ENCODE data around the gene SORCS2. TPM values are rescaled to one million over a fixed set of nuclear protein-coding genes. Genes with fewer than 3 reads are reported as not detected.

Gene SORCS2
- total and polyA plus RNA-seq, 2 of the 4 experiments (the other 2 are of a cell fraction): 0.36 to 0.62 TPM

DNA sequence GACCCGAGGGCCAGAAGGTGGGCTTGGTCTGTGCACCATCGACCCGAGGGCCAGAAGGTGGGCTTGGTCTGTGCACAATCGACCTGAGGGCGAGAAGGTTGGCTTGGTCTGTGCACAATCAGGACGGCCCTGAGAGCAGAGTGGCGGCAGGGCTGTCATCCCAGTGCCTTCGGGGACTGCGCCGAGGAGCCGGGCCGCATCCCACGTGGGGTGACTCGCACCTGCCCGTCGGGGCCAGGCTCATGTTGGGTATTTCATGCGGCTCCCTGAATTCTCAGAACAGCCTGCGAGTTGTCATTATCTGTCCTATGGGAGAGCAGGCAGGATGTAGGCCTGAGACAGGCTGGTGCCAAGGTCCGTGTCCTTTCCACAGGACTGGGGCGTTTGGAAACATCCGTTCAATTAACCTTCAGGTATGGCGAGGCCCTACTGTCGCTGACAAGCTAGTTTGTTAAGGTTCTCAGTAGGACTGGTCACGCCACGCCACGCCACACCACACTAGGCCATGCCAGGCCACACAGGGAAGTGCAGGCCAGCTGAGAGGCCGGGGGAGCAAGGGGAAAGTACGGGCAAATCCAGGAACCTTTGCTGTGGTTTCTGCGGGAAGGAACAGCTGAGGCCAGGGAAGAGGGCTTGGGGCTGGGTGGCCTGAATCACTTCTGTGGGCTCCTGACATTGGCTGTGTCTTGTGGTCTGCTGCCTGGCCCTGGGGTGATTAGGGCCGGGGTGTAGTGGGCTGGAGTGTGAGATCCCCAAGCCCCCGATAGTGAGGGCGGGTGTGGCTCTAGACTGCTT is 564.4 kb downstream of the SORCS2 start:
- H3K9me1 ChIP-seq (ENCODE audit: insufficient read depth, low read length): peaks cover 3% of the 10 kb centered on the region; the same call in 1 of the 2 replicates
- H3K4me1 ChIP-seq (ENCODE audit: control insufficient read depth, insufficient read depth, low read length): no peaks in the 10 kb centered on the region
- H3K4me2 ChIP-seq (ENCODE audit: low read depth, low read length): no peak overlapping the region
- peaks cover 15 to 26% of the 10 kb centered on the region in 2 experiments; a peak in 2 of 4 replicates for H3K79me1 ChIP-seq (ENCODE audit: low read depth in 1 of 2, low read length in 2 of 2)
- no peak overlapping the region for H2BK15ac ChIP-seq (ENCODE audit: low read depth, low read length)
- no peaks in the 10 kb centered on the region for H3K27me3 ChIP-seq (ENCODE audit: control insufficient read depth, insufficient read depth, low read length)
- no peak overlapping the region for H2BK5ac ChIP-seq (ENCODE audit: low read depth, low read length, poor library complexity, severe bottlenecking)
- no peak overlapping the region for H3K23ac ChIP-seq (ENCODE audit: low read depth, low read length)
- ATAC-seq (ENCODE audit: low read depth) (no peak), DNase-seq (no peak)
- no peak overlapping the region for H4K5ac ChIP-seq (ENCODE audit: low read depth, low read length)
- WGBS, 2 experiments (ENCODE audit: extremely low coverage in 2 of 2, insufficient read length in 1 of 2): 93% methylated on average over 24 of the region's 32 CpGs; no CpG with 5 or more reads in 1 of the 2 experiments
- dilution Hi-C loops (cut with HindIII; ENCODE audit: low sequenced_read_pairs, unreplicated experiment) (no loop called here), in situ Hi-C loops (cut with MboI; ENCODE audit: low sequenced_read_pairs) (no loop called here), intact Hi-C loops (cut with micrococcal nuclease) (no loop called here)
- no peaks in the 10 kb centered on the region for H3K9me3 ChIP-seq (ENCODE audit: control insufficient read depth, insufficient read depth, low read length)
- H3K27ac ChIP-seq (ENCODE audit: insufficient read depth, low read length): no peak overlapping the region
- H3K36me3 ChIP-seq (ENCODE audit: control insufficient read depth, insufficient read depth, low read length): peaks cover 44% of the 10 kb centered on the region
- H2AFZ ChIP-seq (replicated peaks; ENCODE audit: low read length, poor library complexity): no peak overlapping the region
- H3K14ac ChIP-seq (replicated peaks; ENCODE audit: low read depth, low read length): no peak overlapping the region
- no peak overlapping the region for H2AK5ac ChIP-seq (ENCODE audit: low read depth, low read length)
- H2BK120ac ChIP-seq (ENCODE audit: low read depth, low read length): no peak overlapping the region
- no peak overlapping the region for H3K4ac ChIP-seq (ENCODE audit: low read depth, low read length)
- H4K8ac ChIP-seq (ENCODE audit: low read depth in 2 of 2, low read length in 2 of 2): no peak overlapping the region
- no peak overlapping the region for H3K4me3 ChIP-seq (ENCODE audit: insufficient read depth, low read depth, low read length)
- no peak overlapping the region for H2BK20ac ChIP-seq (ENCODE audit: low read depth, low read length)
- no peak overlapping the region for H4K91ac ChIP-seq (ENCODE audit: insufficient read depth, low read depth, low read length)
- BruUV-seq (replicated peaks): no TSS peak
- ChIA-PET CTCF (no interaction called here), POLR2A (ENCODE audit: unreplicated experiment) (no interaction called here)
- H3K56ac ChIP-seq (ENCODE audit: extremely low read depth, insufficient read depth, low read length): no peak overlapping the region
- H4K20me1 ChIP-seq (ENCODE audit: insufficient read depth, low read length): peaks cover 29% of the 10 kb centered on the region
- H3K18ac ChIP-seq (ENCODE audit: low read depth, low read length): no peak overlapping the region
- no peak overlapping the region for H3K9ac ChIP-seq (ENCODE audit: low read depth, low read length)
- TF ChIP-seq CHD1 (IDR thresholded peaks at IDR 0.05; ENCODE audit: low read depth, low read length) (no peak), MAZ (IDR thresholded peaks at IDR 0.05; ENCODE audit: borderline replicate concordance, low read depth, low read length) (0 out of 2 replicates have a peak, but pooled peaks have one; percentile 16)
- no peak overlapping the region for H2AK9ac ChIP-seq (replicated peaks; ENCODE audit: low read depth, low read length, poor library complexity)
